H7 (cell line): ENCODE measurements around the gene EXD3. TPM values are rescaled to one million over a fixed set of nuclear protein-coding genes. Genes with fewer than 3 reads are reported as not detected.

ENCODE experiments used
- DNase-seq: peaks from one replicate; pipeline ENCODE4 v3.0.0; 2012
- H3K27me3 ChIP-seq: 2 replicates; pipeline ENCODE4 v1.6.0; 2011; ENCODE audit warnings: mild to moderate bottlenecking, low read length; ENCODE audit not compliant: control insufficient read depth, insufficient read depth
- H3K36me3 ChIP-seq: replicated peaks from 2 replicates; pipeline ENCODE4 v1.5.1; 2011; ENCODE audit warnings: low read length; ENCODE audit not compliant: control insufficient read depth, insufficient read depth
- H3K4me3 ChIP-seq: 2 replicates; pipeline ENCODE4 v1.5.1; 2011; ENCODE audit warnings: low read depth, mild to moderate bottlenecking, control low read depth, low read length, moderate library complexity; ENCODE audit not compliant: insufficient read depth
- total RNA-seq: library from RNA; depleted of rRNA; stranded (reverse); fragments of >200 nt; shearing (Covaris generic); gene quantifications from 2 replicates; pipeline ENCODE4 v1.2.3, GENCODE V29; 2014

EXD3 gene
- total RNA-seq, 1 experiment from 2014 or later, result 7.0 TPM

- peak; percentile 75 for DNase-seq
- no peak overlapping the region for H3K4me3 ChIP-seq
- no peaks in the 10 kb centered on the region for H3K36me3 ChIP-seq
- H3K27me3 ChIP-seq, result no peaks in the 10 kb centered on the region
Measured at GRCh38 chr9:137407590-137408300, 15.2 kb downstream of the EXD3 start.

GRCh38 chr9:137406876-137407589 is 15.9 kb downstream of the EXD3 start:
- no peaks in the 10 kb centered on the region for H3K36me3 ChIP-seq
- DNase-seq, result peak; percentile 99
- no peaks in the 10 kb centered on the region for H3K27me3 ChIP-seq
- peak overlapping the region; percentile 33 for H3K4me3 ChIP-seq

GRCh38 chr9:137406085-137406760 is 16.7 kb downstream of the EXD3 start:
- H3K36me3 ChIP-seq, result no peaks in the 10 kb centered on the region

GRCh38 chr9:137405677-137406081 is 17.3 kb downstream of the EXD3 start:
- peak; percentile 31 for DNase-seq
- H3K36me3 ChIP-seq, result no peaks in the 10 kb centered on the region
- H3K4me3 ChIP-seq, result no peak overlapping the region
- H3K27me3 ChIP-seq, result no peaks in the 10 kb centered on the region

More at GRCh38 chr9:137406085-137406760, 16.7 kb downstream of the EXD3 start:
- Histone ChIP-seq H3K27me3 (no peaks in the 10 kb centered on the region), H3K4me3 (no peak overlapping the region)
- no peak for DNase-seq

- H3K36me3 ChIP-seq, result no peaks in the 10 kb centered on the region
Measured at GRCh38 chr9:137404961-137405567, 17.9 kb downstream of the EXD3 start.

GRCh38 chr9:137403269-137403668 is 19.7 kb downstream of the EXD3 start:
- Histone ChIP-seq H3K4me3 (no peak overlapping the region), H3K27me3 (no peaks in the 10 kb centered on the region)

More at GRCh38 chr9:137404961-137405567, 17.9 kb downstream of the EXD3 start:
- Histone ChIP-seq H3K27me3 (no peaks in the 10 kb centered on the region), H3K4me3 (no peak overlapping the region)
- DNase-seq, result peak; percentile 47

GRCh38 chr9:137402746-137403145 is 20.2 kb downstream of the EXD3 start:
- Histone ChIP-seq H3K27me3 (no peaks in the 10 kb centered on the region), H3K36me3 (no peaks in the 10 kb centered on the region), H3K4me3 (no peak overlapping the region)
- DNase-seq, result no peak

More at GRCh38 chr9:137403269-137403668, 19.7 kb downstream of the EXD3 start:
- DNase-seq, result no peak
- H3K36me3 ChIP-seq, result no peaks in the 10 kb centered on the region

GRCh38 chr9:137398561-137399468 is 24.1 kb downstream of the EXD3 start:
- Histone ChIP-seq H3K36me3 (no peaks in the 10 kb centered on the region), H3K27me3 (no peaks in the 10 kb centered on the region), H3K4me3 (no peak overlapping the region)
- peak; percentile 39 for DNase-seq

GRCh38 chr9:137397675-137398423 is 25.1 kb downstream of the EXD3 start:
- no peak overlapping the region for H3K4me3 ChIP-seq
- peak; percentile 57 for DNase-seq
- no peaks in the 10 kb centered on the region for H3K36me3 ChIP-seq
- H3K27me3 ChIP-seq, result no peaks in the 10 kb centered on the region

GRCh38 chr9:137396634-137397367 is 26.2 kb downstream of the EXD3 start:
- H3K4me3 ChIP-seq, result no peak overlapping the region
- no peaks in the 10 kb centered on the region; the same call in 1 of the 2 replicates for H3K36me3 ChIP-seq
- peak; percentile 53 for DNase-seq
- no peaks in the 10 kb centered on the region for H3K27me3 ChIP-seq

GRCh38 chr9:137396227-137396626 is 26.7 kb downstream of the EXD3 start:
- Histone ChIP-seq H3K36me3 (no peaks in the 10 kb centered on the region; the same call in 1 of the 2 replicates), H3K27me3 (no peaks in the 10 kb centered on the region), H3K4me3 (no peak overlapping the region)
- DNase-seq, result no peak

- H3K4me3 ChIP-seq, result no peak overlapping the region
- no peaks in the 10 kb centered on the region; the same call in 1 of the 2 replicates for H3K36me3 ChIP-seq
- H3K27me3 ChIP-seq, result no peaks in the 10 kb centered on the region
- no peak for DNase-seq
Measured at GRCh38 chr9:137395666-137396010, 27.3 kb downstream of the EXD3 start.
